B cell (primary cell): ENCODE results near the gene FAM53A. TPM values are rescaled to one million over a fixed set of nuclear protein-coding genes. Genes with fewer than 3 reads are reported as not detected.
A peak's percentile ranks its signal among the peaks of the same experiment; 100 is the strongest.

Source experiments
- ATAC-seq: fragments of 200-7000 bp; cut with Tn5 transposase; one replicate; pipeline ENCODE4 v1.10.0; 2021; ENCODE audit warnings: low read depth, mild to moderate bottlenecking, moderate number of reproducible peaks, moderate library complexity
- CTCF ChIA-PET: fragments of 350-600 bp; sonication (Branson Sonifier 250); formaldehyde crosslinking; loops from one replicate; lab custom pipeline; 2021; ENCODE audit warnings: antibody characterized with exemption, inconsistent platforms; lab: Charles Lee
- POLR2A ChIA-PET: fragments of 350-600 bp; sonication (Branson Sonifier 250); formaldehyde crosslinking; loops from one replicate; lab custom pipeline; 2021; ENCODE audit warnings: antibody characterized with exemption; lab: Charles Lee
- DNase-seq: peaks from one replicate; pipeline ENCODE4 v3.0.0; 2013
- H2AFZ ChIP-seq: 2 replicates; pipeline ENCODE4 v1.6.1; 2012; ENCODE audit warnings: mild to moderate bottlenecking, low read depth, low read length; ENCODE audit not compliant: insufficient read depth, poor library complexity, severe bottlenecking
- H3K27ac ChIP-seq, 2 donors: 1 replicate in 1 of 2; 2 replicates in 1 of 2; pipeline ENCODE4 v1.5.1; 2012 to 2013; ENCODE audit warnings: low read length in 2 of 2, mild to moderate bottlenecking in 2 of 2, moderate library complexity in 1 of 2
- H3K27me3 ChIP-seq, 4 experiments: fragments of 200-600 bp in 1 of 4; sonication (generic) in 1 of 4; replicated peaks in 1 of 4; 1 replicate in 2 of 4; 2 replicates in 2 of 4; pipeline versions ENCODE4 v1.6.1 to v1.7.0; 2013 to 2016; ENCODE audit warnings: low read length in 3 of 4, mild to moderate bottlenecking in 2 of 4, mixed read lengths in 1 of 4, moderate library complexity in 1 of 4; ENCODE audit not compliant: insufficient read depth in 4 of 4, control insufficient read depth in 3 of 4; ENCODE audit errors: control extremely low read depth in 1 of 4
- H3K36me3 ChIP-seq, 2 experiments: replicated peaks in 1 of 2; 1 replicate in 1 of 2; 2 replicates in 1 of 2; pipeline versions ENCODE4 v1.6.1 to v1.7.1; 2013; ENCODE audit warnings: low read length in 1 of 2; ENCODE audit not compliant: insufficient read depth in 2 of 2, control insufficient read depth in 1 of 2; ENCODE audit errors: control extremely low read depth in 1 of 2, extremely low read depth in 1 of 2
- H3K4me1 ChIP-seq, 2 donors: fragments of 200-600 bp in 1 of 2; sonication (generic) in 1 of 2; 1 replicate in 1 of 2; 2 replicates in 1 of 2; pipeline versions ENCODE4 v1.5.1 to v1.6.1; 2013 to 2017; ENCODE audit warnings: low read length in 2 of 2; ENCODE audit not compliant: control insufficient read depth in 2 of 2, insufficient read depth in 2 of 2
- H3K4me2 ChIP-seq: replicated peaks from 2 replicates; pipeline ENCODE3; 2012; ENCODE audit warnings: mild to moderate bottlenecking, low read depth, low read length; ENCODE audit not compliant: poor library complexity, severe bottlenecking
- H3K4me3 ChIP-seq, 5 experiments: fragments of 200-600 bp in 1 of 5; sonication (generic) in 1 of 5; 1 replicate in 3 of 5; 2 replicates in 2 of 5; pipeline versions ENCODE4 v1.5.1 to v1.7.0; 2011 to 2016; ENCODE audit warnings: low read length in 4 of 5, mild to moderate bottlenecking in 4 of 5, low read depth in 2 of 5, control low read depth in 1 of 5, moderate library complexity in 1 of 5; ENCODE audit not compliant: insufficient read depth in 1 of 5; ENCODE audit errors: control extremely low read depth in 1 of 5, extremely low read depth in 1 of 5
- H3K79me2 ChIP-seq: fragments of 200-600 bp; sonication (generic); one replicate; pipeline ENCODE4 v1.6.0; 2016; ENCODE audit warnings: low read length; ENCODE audit not compliant: control insufficient read depth, insufficient read depth
- H3K9ac ChIP-seq: fragments of 200-600 bp; sonication (generic); 2 replicates; pipeline ENCODE4 v1.6.1; 2017; ENCODE audit warnings: mild to moderate bottlenecking, low read length, moderate library complexity
- H3K9me3 ChIP-seq, 3 donors: one replicate each; pipeline versions ENCODE4 v1.6.1 to v1.7.1; 2013; ENCODE audit warnings: low read length in 2 of 3; ENCODE audit not compliant: control insufficient read depth in 2 of 3, insufficient read depth in 1 of 3; ENCODE audit errors: control extremely low read depth in 1 of 3
- H4K20me1 ChIP-seq: 2 replicates; pipeline ENCODE4 v1.6.0; 2012; ENCODE audit warnings: mild to moderate bottlenecking, low read length; ENCODE audit not compliant: insufficient read depth, control insufficient read depth, poor library complexity, severe bottlenecking
- H3K27ac Mint-ChIP-seq: one replicate; pipeline ENCODE4 v1.8.0; 2021; ENCODE audit warnings: mixed read lengths
- H3K27me3 Mint-ChIP-seq: one replicate; pipeline ENCODE4 v1.8.0; 2021; ENCODE audit warnings: mixed read lengths
- H3K4me1 Mint-ChIP-seq: one replicate; pipeline ENCODE4 v1.8.0; 2021; ENCODE audit warnings: mixed read lengths
- H3K4me3 Mint-ChIP-seq: one replicate; pipeline ENCODE4 v1.8.0; 2021; ENCODE audit warnings: mixed read lengths
- H3K9me3 Mint-ChIP-seq: one replicate; pipeline ENCODE4 v1.8.0; 2022; ENCODE audit warnings: mixed read lengths; ENCODE audit not compliant: insufficient read depth
- CTCF ChIP-seq: fragments of 200-600 bp; IDR thresholded peaks from one replicate; pipeline ENCODE4 v1.8.0; 2022; ENCODE audit warnings: antibody characterized with exemption, mild to moderate bottlenecking
- EZH2 ChIP-seq: IDR thresholded peaks from 2 replicates; pipeline ENCODE4 v1.6.1; 2012; ENCODE audit warnings: borderline replicate concordance, low read depth, mild to moderate bottlenecking, moderate library complexity, low read length; ENCODE audit not compliant: insufficient read depth, poor library complexity, severe bottlenecking
- WGBS: methylation state at CpG from one replicate; pipeline ENCODE4 v1.1.5; 2013; ENCODE audit warnings: missing lambda C conversion rate; ENCODE audit not compliant: insufficient coverage; 5-methylcytosine and 5-hydroxymethylcytosine counted together
- intact Hi-C: fragments of 100-400 bp; cut with micrococcal nuclease; formaldehyde crosslinking; loops from one replicate; pipeline ENCODE4 v1.10.0; 2022
- polyA plus RNA-seq: library from polyadenylated mRNA; depleted of rRNA; stranded (reverse); fragments of >200 nt; gene quantifications from 2 replicates; pipeline ENCODE4 v1.2.3, GENCODE V29; 2012
- total RNA-seq, 2 donors: library from RNA; stranded (reverse); fragments of 120-200 nt in 1 of 2; gene quantifications; 1 replicate in 1 of 2; 2 replicates in 1 of 2; pipeline versions ENCODE4 v1.2.3 to v1.2.4, GENCODE V29; 2013 to 2022

The FAM53A gene
- total and polyA plus RNA-seq, 2 donors (not counting 1 experiment from before 2014, with no cell fraction given): 2.2 to 4.2 TPM

GRCh38 chr4:1716065-1716945, 32.2 kb upstream of the FAM53A start:
- no peak overlapping the region for H2AFZ ChIP-seq
- H3K27ac ChIP-seq: peak overlapping the region; percentile 82 to 99
- H3K4me1 ChIP-seq: peaks cover 49 to 73% of the 10 kb centered on the region in 2 donors
- no peak for TF ChIP-seq EZH2
- no peak for TF ChIP-seq CTCF
- no peak overlapping the region for H3K9ac ChIP-seq
- peaks cover 0 to 6% (median 0%) of the 10 kb centered on the region in 3 donors for H3K9me3 ChIP-seq
- Mint-ChIP-seq H3K27ac (peak overlapping the region; percentile 90), H3K9me3 (no peaks in the 10 kb centered on the region), H3K4me1 (peaks cover 61% of the 10 kb centered on the region), H3K27me3 (no peaks in the 10 kb centered on the region), H3K4me3 (no peak overlapping the region)
- ATAC-seq: no peak
- no peaks in the 10 kb centered on the region for H3K27me3 ChIP-seq
- peaks cover 53% of the 10 kb centered on the region for H4K20me1 ChIP-seq
- DNase-seq: no peak
- ChIA-PET CTCF (interaction anchor here (6.1 kb wide), 1 partner anchor 23 kb away, joined by 75 read pairs; no protein-coding TSS in a partner anchor), POLR2A (no interaction called here)
- H3K4me3 ChIP-seq: no peak overlapping the region
- H3K79me2 ChIP-seq: peaks cover 57% of the 10 kb centered on the region
- intact Hi-C loops: no loop called here
- 68% methylated on average over 12 of the region's 15 CpGs for WGBS
- peaks cover 0 to 20% of the 10 kb centered on the region in 2 experiments for H3K36me3 ChIP-seq
- H3K4me2 ChIP-seq: peak overlapping the region; percentile 97
